Hematopoietic multipotent progenitor cell treated with erythropoietin and hydrocortisone succinate and interleukin-3 and kit ligand, for 17 days (in vitro differentiated cells): ENCODE results near the gene LRTM2.

Experiments used
- DNase-seq: peaks from one replicate; pipeline ENCODE4 v3.0.0-alpha.2; 2015; ENCODE audit warnings: low spot score

Gene LRTM2

GRCh38 chr12:1797991-1798640 is 22.2 kb upstream of the LRTM2 start:
- no peak for DNase-seq

- no peak for DNase-seq
Observed at GRCh38 chr12:1798641-1799020, 21.7 kb upstream of the LRTM2 start.

- no peak for DNase-seq
Observed at GRCh38 chr12:1799051-1799881, 21.1 kb upstream of the LRTM2 start.

GRCh38 chr12:1799882-1800400 is 20.4 kb upstream of the LRTM2 start:
- DNase-seq: no peak

- DNase-seq: no peak
Observed at GRCh38 chr12:1800401-1801302, 19.7 kb upstream of the LRTM2 start.

GRCh38 chr12:1801303-1801975 is 18.9 kb upstream of the LRTM2 start:
- DNase-seq: no peak

- no peak for DNase-seq
Observed at GRCh38 chr12:1803736-1804135, 16.6 kb upstream of the LRTM2 start.

- peak; percentile 90 for DNase-seq
Observed at GRCh38 chr12:1804545-1805332, 15.6 kb upstream of the LRTM2 start.

- DNase-seq: no peak
Observed at GRCh38 chr12:1805441-1806081, 14.8 kb upstream of the LRTM2 start.

- DNase-seq: peak; percentile 67
Observed at GRCh38 chr12:1806301-1807086, 13.9 kb upstream of the LRTM2 start.

- no peak for DNase-seq
Observed at GRCh38 chr12:1807087-1807860, 13.1 kb upstream of the LRTM2 start.

GRCh38 chr12:1808036-1808797 is 12.1 kb upstream of the LRTM2 start:
- DNase-seq: no peak

- no peak for DNase-seq
Observed at GRCh38 chr12:1808798-1809480, 11.4 kb upstream of the LRTM2 start.

- no peak for DNase-seq
Observed at GRCh38 chr12:1809591-1810190, 10.7 kb upstream of the LRTM2 start.

- no peak for DNase-seq
Observed at GRCh38 chr12:1810201-1810930, 10.0 kb upstream of the LRTM2 start.

- no peak for DNase-seq
Observed at GRCh38 chr12:1810931-1811280, 9.5 kb upstream of the LRTM2 start.
